22Rv1 (cell line): ENCODE measurements around the gene AGER.

Source experiments
- H3K27ac ChIP-seq: fragments of 450-650 bp; 2 replicates; pipeline ENCODE4 v1.5.1; 2017
- CTCF ChIP-seq: fragments of 450-650 bp; IDR thresholded peaks from 2 replicates; pipeline ENCODE4 v1.5.1; 2017; ENCODE audit warnings: mild to moderate bottlenecking
- ZFX ChIP-seq: fragments of 450-650 bp; IDR thresholded peaks from 2 replicates; pipeline ENCODE4 v1.6.1; 2017; ENCODE audit warnings: antibody characterized with exemption, borderline replicate concordance

Gene AGER

GRCh38 chr6:32168807-32169591 lies 15.1 kb downstream of the AGER start:
- TF ChIP-seq CTCF (no peak), ZFX (no peak)
- 0 out of 2 replicates have a peak overlapping the region, but pooled peaks have one; percentile 35 for H3K27ac ChIP-seq

DNA sequence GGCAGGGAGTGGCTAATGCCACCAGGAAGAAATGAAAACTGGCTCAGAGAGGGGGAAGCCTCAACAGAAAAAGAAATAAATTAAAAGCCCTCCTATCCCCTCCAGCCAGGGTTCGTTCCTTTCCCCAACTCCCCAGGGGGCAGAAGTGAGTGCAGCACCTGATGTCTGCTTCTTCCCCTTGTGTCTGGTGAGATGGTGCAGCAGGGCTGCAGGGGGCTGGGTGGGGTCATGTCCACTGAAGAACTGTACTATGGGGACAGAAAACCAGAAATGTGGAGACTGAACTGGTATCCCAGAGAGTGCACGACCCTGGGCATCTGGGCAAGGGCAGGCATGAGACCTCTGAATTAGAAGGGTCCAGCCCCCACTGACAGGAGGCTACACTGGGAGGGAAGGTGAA lies 15.7 kb downstream of the AGER start:
- peak overlapping the region; percentile 35 for H3K27ac ChIP-seq
- TF ChIP-seq ZFX = no peak
- TF ChIP-seq CTCF = no peak

DNA sequence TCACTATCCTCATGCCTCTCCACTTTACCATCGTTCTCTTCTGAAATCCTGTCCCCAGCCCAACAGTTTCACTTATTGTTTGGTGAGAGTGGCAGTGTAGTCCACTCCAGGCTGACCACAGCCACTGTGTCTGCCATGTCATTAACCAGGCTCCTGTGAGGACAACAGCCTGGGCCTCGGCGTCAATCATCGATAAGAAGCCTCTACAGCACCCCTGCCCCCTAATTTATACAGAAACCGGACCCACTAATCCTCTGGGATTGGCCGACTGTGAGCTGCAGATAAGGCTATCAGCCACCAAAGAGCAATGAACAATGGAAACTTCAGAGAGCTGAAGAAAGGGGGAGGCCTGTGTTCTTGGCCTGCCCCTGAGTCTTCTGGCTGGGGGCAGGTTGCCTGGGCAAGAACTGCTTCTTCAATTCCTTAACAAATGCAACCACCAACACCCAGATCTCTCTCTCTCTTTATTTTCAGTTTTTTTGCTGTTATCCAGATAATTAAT lies 16.2 kb downstream of the AGER start:
- no peak for TF ChIP-seq ZFX
- TF ChIP-seq CTCF = no peak
- H3K27ac ChIP-seq = peak overlapping the region; percentile 35

- peak overlapping the region; percentile 35 for H3K27ac ChIP-seq
Measured at GRCh38 chr6:32167154-32167760, 16.8 kb downstream of the AGER start.

GRCh38 chr6:32166411-32167061 lies 17.5 kb downstream of the AGER start:
- TF ChIP-seq ZFX (no peak), CTCF (peak; percentile 22; the same call in 1 of the 2 replicates)
- H3K27ac ChIP-seq = peak overlapping the region; percentile 35; the same call in 1 of the 2 replicates

More at GRCh38 chr6:32167154-32167760, 16.8 kb downstream of the AGER start:
- no peak for TF ChIP-seq ZFX
- no peak for TF ChIP-seq CTCF

DNA sequence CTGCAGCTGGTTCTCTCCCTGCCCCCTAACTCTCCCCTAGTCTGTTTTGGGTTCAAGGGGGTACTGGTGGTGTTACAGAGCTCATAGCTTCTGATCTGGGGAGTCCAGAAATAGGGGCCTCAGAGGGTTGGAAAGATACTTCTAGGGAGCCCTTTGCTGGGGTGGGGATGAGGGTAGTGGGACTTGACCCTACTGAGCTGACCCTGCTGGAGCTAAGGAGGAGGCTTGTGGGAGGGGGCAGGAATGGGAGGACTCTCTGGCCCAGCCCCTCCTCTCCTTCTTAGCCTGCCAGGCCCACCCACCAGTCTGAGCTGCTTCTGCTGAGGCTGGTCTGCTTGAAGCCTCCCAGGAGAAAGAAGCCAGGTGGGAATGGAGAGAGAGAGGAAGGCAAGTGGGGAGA lies 19.8 kb downstream of the AGER start, which contains the start of gene EGFL8:
Gene EGFL8 (plus strand): TSS at position 301 of the 400 bp plus-strand sequence. CDS start 1,571 bp downstream, outside the sequence.
- TF ChIP-seq CTCF = no peak
- no peak for TF ChIP-seq ZFX
- no peak within 1 kb of the TSS for H3K27ac ChIP-seq
